Neural cell (in vitro differentiated cells): ENCODE measurements around the gene DKK1. TPM values are rescaled to one million over a fixed set of nuclear protein-coding genes. Genes with fewer than 3 reads are reported as not detected.

Source experiments
- H2AFZ ChIP-seq: fragments of 200-600, 300-800 bp; sonication (generic), shearing (Covaris generic); 2 replicates; pipeline ENCODE4 v1.6.0; 2014; ENCODE audit warnings: low read depth, mild to moderate bottlenecking, antibody characterized with exemption, low read length, moderate library complexity
- H3F3A ChIP-seq: fragments of 200-600 bp; shearing (Covaris generic); 2 replicates; pipeline ENCODE4 v1.6.1; 2016; ENCODE audit warnings: mild to moderate bottlenecking, moderate library complexity, mixed read lengths, antibody characterized with exemption, low read length; ENCODE audit not compliant: insufficient read depth, poor library complexity, severe bottlenecking
- H3K27ac ChIP-seq: fragments of 200-600, 300-800 bp; sonication (generic), shearing (Covaris generic); 2 replicates; pipeline ENCODE4 v1.5.1; 2014; ENCODE audit warnings: mild to moderate bottlenecking, low read length, moderate library complexity
- H3K27me3 ChIP-seq: fragments of 300-800, 200-600 bp; sonication (generic), shearing (Covaris generic); 2 replicates; pipeline ENCODE4 v1.6.0; 2014; ENCODE audit warnings: mild to moderate bottlenecking, low read depth, low read length, moderate library complexity; ENCODE audit not compliant: insufficient read depth
- H3K36me3 ChIP-seq: fragments of 300-800, 200-600 bp; sonication (generic), shearing (Covaris generic); 2 replicates; pipeline ENCODE4 v1.5.1; 2014; ENCODE audit warnings: mild to moderate bottlenecking, antibody characterized with exemption, low read length, moderate library complexity; ENCODE audit not compliant: insufficient read depth
- H3K4me2 ChIP-seq: fragments of 300-800, 200-600 bp; sonication (generic), shearing (Covaris generic); 2 replicates; pipeline ENCODE4 v1.6.0; 2014; ENCODE audit warnings: mild to moderate bottlenecking, low read length
- H3K4me3 ChIP-seq: fragments of 300-800, 200-600 bp; sonication (generic), shearing (Covaris generic); 2 replicates; pipeline ENCODE4 v1.5.1; 2014; ENCODE audit warnings: mild to moderate bottlenecking, low read length, moderate library complexity
- H3K79me2 ChIP-seq: fragments of 200-600 bp; shearing (Covaris generic); replicated peaks from 2 replicates; pipeline ENCODE4 v1.6.0; 2014; ENCODE audit warnings: mild to moderate bottlenecking, low read length, moderate library complexity; ENCODE audit not compliant: insufficient read depth
- H3K9ac ChIP-seq: fragments of 300-800, 200-600 bp; sonication (generic), shearing (Covaris generic); 2 replicates; pipeline ENCODE4 v1.6.1; 2016; ENCODE audit warnings: mild to moderate bottlenecking, low read length, mixed read lengths
- H3K9me2 ChIP-seq: fragments of 200-600 bp; shearing (Covaris generic); 2 replicates; pipeline ENCODE4 v1.6.1; 2016; ENCODE audit warnings: mild to moderate bottlenecking, low read length, mixed read lengths; ENCODE audit not compliant: insufficient read depth
- H3K9me3 ChIP-seq: fragments of 200-600, 300-800 bp; sonication (generic), shearing (Covaris generic); 2 replicates; pipeline ENCODE4 v1.6.1; 2016; ENCODE audit warnings: mild to moderate bottlenecking, mixed run types, low read length, moderate library complexity, mixed read lengths
- H4K20me1 ChIP-seq: fragments of 200-600 bp; shearing (Covaris generic); 2 replicates; pipeline ENCODE4 v1.6.1; 2016; ENCODE audit warnings: mild to moderate bottlenecking, mixed run types; ENCODE audit not compliant: insufficient read depth
- EP300 ChIP-seq: fragments of 450-650 bp; conservative IDR thresholded peaks from 2 replicates; pipeline ENCODE4 v1.6.1; 2014; ENCODE audit warnings: antibody characterized with exemption, mild to moderate bottlenecking, moderate library complexity; ENCODE audit not compliant: poor library complexity, severe bottlenecking
- EZH2 ChIP-seq: fragments of 200-600, 300-800 bp; shearing (Covaris generic), sonication (generic); IDR thresholded peaks from 2 replicates; pipeline ENCODE4 v1.6.1; 2014; ENCODE audit warnings: antibody characterized with exemption, low read length, borderline replicate concordance, mild to moderate bottlenecking; ENCODE audit not compliant: insufficient read depth, poor library complexity, severe bottlenecking
- MXI1 ChIP-seq: fragments of 450-650 bp; conservative IDR thresholded peaks from 2 replicates; pipeline ENCODE4 v1.6.1; 2014; ENCODE audit warnings: antibody characterized with exemption, mild to moderate bottlenecking; ENCODE audit not compliant: poor library complexity, severe bottlenecking
- POLR2AphosphoS5 ChIP-seq: IDR thresholded peaks from 2 replicates; pipeline ENCODE4 v1.6.1; 2012
- RAD21 ChIP-seq: fragments of 450-650 bp; conservative IDR thresholded peaks from 2 replicates; pipeline ENCODE4 v1.6.1; 2014; ENCODE audit warnings: antibody characterized with exemption, mild to moderate bottlenecking, moderate library complexity
- REST ChIP-seq: IDR thresholded peaks from 2 replicates; pipeline ENCODE4 v1.6.1; 2012; ENCODE audit warnings: borderline replicate concordance
- SMC3 ChIP-seq: fragments of 450-650 bp; conservative IDR thresholded peaks from 2 replicates; pipeline ENCODE4 v1.6.1; 2014; ENCODE audit warnings: antibody characterized with exemption, mild to moderate bottlenecking, moderate library complexity; ENCODE audit not compliant: poor library complexity
- TAF1 ChIP-seq: IDR thresholded peaks from 2 replicates; pipeline ENCODE4 v1.6.1; 2012; ENCODE audit warnings: low read depth
- polyA plus RNA-seq: library from polyadenylated mRNA; depleted of rRNA; stranded (reverse); fragments of >200 nt; gene quantifications from 2 replicates; pipeline ENCODE4 v1.2.3, GENCODE V29; 2014
- TF ChIP-seq, protein P1 (sequence below): fragments of 450-650 bp; IDR thresholded peaks from 2 replicates; pipeline ENCODE4 v1.5.1; 2014; ENCODE audit warnings: antibody characterized with exemption, mild to moderate bottlenecking, moderate library complexity; ENCODE audit not compliant: poor library complexity, severe bottlenecking

The DKK1 gene
- polyA plus RNA-seq, 1 donor from 2014 or later, result 0.12 TPM

DNA sequence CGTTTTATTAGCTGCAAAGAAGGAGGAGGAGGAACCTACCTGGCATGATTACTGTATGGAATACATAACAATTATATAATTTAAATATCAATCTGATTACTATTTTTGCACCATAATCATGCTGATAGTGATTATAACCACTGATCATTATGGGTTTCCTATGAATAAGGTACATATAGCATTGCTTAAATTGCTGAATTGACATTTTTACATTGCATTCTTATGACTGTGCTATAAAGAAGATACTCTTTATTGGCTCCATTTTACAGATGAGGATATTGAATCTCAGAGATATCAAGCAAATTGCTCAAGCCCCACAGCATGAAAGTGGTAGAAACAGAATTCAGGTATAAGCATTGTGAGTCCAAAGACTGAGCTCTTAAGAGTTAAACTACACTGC, 23.1 kb downstream of the DKK1 start:
- Histone ChIP-seq H3K9ac (no peak overlapping the region), H3K27me3 (no peaks in the 10 kb centered on the region), H4K20me1 (no peaks in the 10 kb centered on the region), H3K79me2 (no peaks in the 10 kb centered on the region), H3K9me2 (no peaks in the 10 kb centered on the region), H2AFZ (no peak overlapping the region), H3K27ac (no peak overlapping the region), H3K4me2 (no peak overlapping the region), H3K4me3 (no peak overlapping the region), H3F3A (no peaks in the 10 kb centered on the region), H3K9me3 (no peaks in the 10 kb centered on the region), H3K36me3 (no peaks in the 10 kb centered on the region)
- TF ChIP-seq MXI1 (no peak), RAD21 (no peak), SMC3 (no peak), TAF1 (no peak), REST (no peak), EP300 (no peak), POLR2AphosphoS5 (no peak), EZH2 (no peak)
- TF ChIP-seq, protein P1, sequence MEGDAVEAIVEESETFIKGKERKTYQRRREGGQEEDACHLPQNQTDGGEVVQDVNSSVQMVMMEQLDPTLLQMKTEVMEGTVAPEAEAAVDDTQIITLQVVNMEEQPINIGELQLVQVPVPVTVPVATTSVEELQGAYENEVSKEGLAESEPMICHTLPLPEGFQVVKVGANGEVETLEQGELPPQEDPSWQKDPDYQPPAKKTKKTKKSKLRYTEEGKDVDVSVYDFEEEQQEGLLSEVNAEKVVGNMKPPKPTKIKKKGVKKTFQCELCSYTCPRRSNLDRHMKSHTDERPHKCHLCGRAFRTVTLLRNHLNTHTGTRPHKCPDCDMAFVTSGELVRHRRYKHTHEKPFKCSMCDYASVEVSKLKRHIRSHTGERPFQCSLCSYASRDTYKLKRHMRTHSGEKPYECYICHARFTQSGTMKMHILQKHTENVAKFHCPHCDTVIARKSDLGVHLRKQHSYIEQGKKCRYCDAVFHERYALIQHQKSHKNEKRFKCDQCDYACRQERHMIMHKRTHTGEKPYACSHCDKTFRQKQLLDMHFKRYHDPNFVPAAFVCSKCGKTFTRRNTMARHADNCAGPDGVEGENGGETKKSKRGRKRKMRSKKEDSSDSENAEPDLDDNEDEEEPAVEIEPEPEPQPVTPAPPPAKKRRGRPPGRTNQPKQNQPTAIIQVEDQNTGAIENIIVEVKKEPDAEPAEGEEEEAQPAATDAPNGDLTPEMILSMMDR, result no peak

GRCh38 chr10:52343439-52343838, 29.4 kb downstream of the DKK1 start:
- H3K27me3 ChIP-seq, result no peaks in the 10 kb centered on the region
- TF ChIP-seq, protein P1, result no peak
- no peak for TF ChIP-seq POLR2AphosphoS5
- TF ChIP-seq EZH2, result no peak
- TF ChIP-seq RAD21, result no peak
- no peak for TF ChIP-seq EP300
- no peak for TF ChIP-seq REST
- no peak for TF ChIP-seq MXI1
- TF ChIP-seq TAF1, result no peak
- H3K79me2 ChIP-seq, result no peaks in the 10 kb centered on the region
- no peak overlapping the region for H2AFZ ChIP-seq
- H3K4me3 ChIP-seq, result no peak overlapping the region
- no peaks in the 10 kb centered on the region for H3K9me2 ChIP-seq
- H3F3A ChIP-seq, result no peaks in the 10 kb centered on the region
- no peak overlapping the region for H3K27ac ChIP-seq
- H3K36me3 ChIP-seq, result no peaks in the 10 kb centered on the region
- no peaks in the 10 kb centered on the region for H4K20me1 ChIP-seq
- no peak overlapping the region for H3K9ac ChIP-seq
- H3K4me2 ChIP-seq, result no peak overlapping the region
- H3K9me3 ChIP-seq, result no peaks in the 10 kb centered on the region
